Upper lobe of right lung (tissue), 1 donor: Measurements from ENCODE around the gene OR52N4. TPM values are rescaled to one million over a fixed set of nuclear protein-coding genes. Genes with fewer than 3 reads are reported as not detected.
"Not testable (repeated sequence)": the region's sequence is repeated elsewhere in the genome, so short reads cannot be mapped to it uniquely, and the experiment has no call there.

Experiments used
- ATAC-seq: fragments of 200-7000 bp; cut with Tn5 transposase; one replicate; pipeline ENCODE4 v1.9.1; 2020; ENCODE audit warnings: mild to moderate bottlenecking, moderate library complexity
- DNase-seq: peaks from one replicate; pipeline ENCODE4 v3.0.0-alpha.2; 2020
- H3K27ac ChIP-seq: fragments of 200-600 bp; one replicate; pipeline ENCODE4 v1.8.0; 2022
- H3K27me3 ChIP-seq: fragments of 200-600 bp; one replicate; pipeline ENCODE4 v1.8.0; 2022; ENCODE audit warnings: mild to moderate bottlenecking
- H3K36me3 ChIP-seq: fragments of 200-600 bp; one replicate; pipeline ENCODE4 v1.8.0; 2022
- H3K4me1 ChIP-seq: fragments of 200-600 bp; one replicate; pipeline ENCODE4 v1.8.0; 2022
- H3K4me3 ChIP-seq: fragments of 200-600 bp; one replicate; pipeline ENCODE4 v1.8.0; 2022; ENCODE audit warnings: mild to moderate bottlenecking
- H3K9me3 ChIP-seq: fragments of 200-600 bp; one replicate; pipeline ENCODE4 v1.8.0; 2022
- CTCF ChIP-seq: fragments of 200-600 bp; IDR thresholded peaks from one replicate; pipeline ENCODE4 v1.8.0; 2022; ENCODE audit warnings: antibody characterized with exemption
- intact Hi-C: fragments of 100-400 bp; cut with DNase I; formaldehyde crosslinking; loops from one replicate; pipeline ENCODE4 v1.11.0; 2022
- long read RNA-seq: library from polyadenylated mRNA; unstranded; transcript quantifications from one replicate; pipeline ENCODE4 v2.0.0, GENCODE V29; 2021
- total RNA-seq: library from RNA; stranded (reverse); fragmentation: NEBNext Ultra II Directional; extraction: Animal tissue kit (Norgen Biotek cat#: 25700); gene quantifications from one replicate; pipeline ENCODE4 v1.2.1, GENCODE V29; 2021
- donor health status: DM: no; HTN: yes; CAD: no; lungs with severe emphysema.

Gene OR52N4
- 0.93 TPM for total RNA-seq
- long read RNA-seq: 0 reads

- Histone ChIP-seq H3K36me3 (no peaks in the 10 kb centered on the region), H3K4me1 (no peaks in the 10 kb centered on the region), H3K27me3 (no peaks in the 10 kb centered on the region), H3K27ac (no peak within 1 kb of the TSS), H3K4me3 (no peak within 1 kb of the TSS), H3K9me3 (no peaks in the 10 kb centered on the region)
- intact Hi-C loops: no loop called here
- DNase-seq (no peak), ATAC-seq (no peak)
- TF ChIP-seq CTCF: no peak
These were observed at the start of gene OR52N4 for GRCh38 chr11:5753943-5754342. Gene OR52N4 (plus strand): TSS chr11:5754243. CDS start chr11:5754741, 498 bp downstream.

- Histone ChIP-seq H3K27me3 (no peaks in the 10 kb centered on the region), H3K27ac (no peak overlapping the region), H3K36me3 (peaks cover 97% of the 10 kb centered on the region), H3K4me1 (no peaks in the 10 kb centered on the region), H3K4me3 (no peak overlapping the region), H3K9me3 (no peaks in the 10 kb centered on the region)
- intact Hi-C loops: no loop called here
- DNase-seq (no peak), ATAC-seq (no peak)
- TF ChIP-seq CTCF: no peak
These were observed 48.4 kb upstream of the OR52N4 start for GRCh38 chr11:5705688-5706087.

GRCh38 chr11:5712507-5712906 is 41.5 kb upstream of the OR52N4 start:
- Histone ChIP-seq H3K4me3 (no peak overlapping the region), H3K27ac (no peak overlapping the region), H3K27me3 (no peaks in the 10 kb centered on the region), H3K9me3 (no peaks in the 10 kb centered on the region), H3K36me3 (peaks cover 40% of the 10 kb centered on the region), H3K4me1 (no peaks in the 10 kb centered on the region)
- no peak for DNase-seq
- ATAC-seq: peak; percentile 36
- intact Hi-C loops: no loop called here
- peak; percentile 47 for TF ChIP-seq CTCF

DNA sequence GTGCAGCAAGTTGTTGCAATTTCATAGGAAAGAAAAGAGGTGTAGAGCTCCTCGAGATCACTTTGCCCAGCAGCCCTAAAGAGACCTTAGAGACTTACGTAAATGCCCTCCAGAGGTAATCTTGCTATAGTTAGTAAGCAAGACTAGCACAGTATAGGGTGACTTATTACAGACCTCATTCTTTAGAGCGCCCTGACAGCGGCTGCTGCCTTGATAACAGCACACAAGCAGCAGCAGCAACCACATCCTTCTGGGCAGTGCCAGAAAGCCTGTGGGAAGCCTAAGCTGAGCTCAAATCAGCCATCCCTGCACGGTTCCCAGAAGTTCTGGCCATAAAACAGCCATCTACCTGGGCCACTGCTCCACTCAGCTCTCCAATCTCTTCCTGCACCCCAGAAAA is 40.3 kb upstream of the OR52N4 start:
- Histone ChIP-seq H3K9me3 (no peaks in the 10 kb centered on the region), H3K27ac (no peak overlapping the region), H3K36me3 (peaks cover 29% of the 10 kb centered on the region), H3K27me3 (no peaks in the 10 kb centered on the region), H3K4me3 (no peak overlapping the region), H3K4me1 (no peaks in the 10 kb centered on the region)
- no peak for TF ChIP-seq CTCF
- DNase-seq: no peak
- ATAC-seq: no peak
- intact Hi-C loops: no loop called here

DNA sequence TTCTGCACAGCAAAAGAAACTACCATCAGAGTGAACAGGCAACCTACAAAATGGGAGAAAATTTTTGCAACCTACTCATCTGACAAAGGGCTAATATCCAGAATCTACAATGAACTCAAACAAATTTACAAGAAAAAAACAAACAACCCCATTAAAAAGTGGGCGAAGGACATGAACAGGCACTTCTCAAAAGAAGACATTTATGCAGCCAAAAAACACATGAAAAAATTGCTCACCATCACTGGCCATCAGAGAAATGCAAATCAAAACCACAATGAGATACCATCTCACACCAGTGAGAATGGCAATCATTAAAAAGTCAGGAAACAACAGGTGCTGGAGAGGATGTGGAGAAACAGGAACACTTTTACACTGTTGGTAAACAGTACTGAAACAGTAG is 37.5 kb upstream of the OR52N4 start:
- H3K4me3 ChIP-seq, H3K27ac ChIP-seq, intact Hi-C loops, H3K4me1 ChIP-seq, H3K27me3 ChIP-seq, H3K36me3 ChIP-seq, DNase-seq, H3K9me3 ChIP-seq, ATAC-seq: not testable (repeated sequence)

GRCh38 chr11:5719703-5720495 is 34.1 kb upstream of the OR52N4 start:
- ATAC-seq (no peak), DNase-seq (no peak)
- H3K36me3 ChIP-seq: no peaks in the 10 kb centered on the region
- no peaks in the 10 kb centered on the region for H3K9me3 ChIP-seq
- no peaks in the 10 kb centered on the region for H3K4me1 ChIP-seq
- no peaks in the 10 kb centered on the region for H3K27me3 ChIP-seq
- H3K27ac ChIP-seq: no peak overlapping the region
- no peak overlapping the region for H3K4me3 ChIP-seq
- no peak for TF ChIP-seq CTCF
- intact Hi-C loops: no loop called here
